Lower leg skin (tissue), 3 donors: ENCODE measurements around the gene RARA.

Source experiments
- CTCF ChIP-seq, 3 donors: fragments of 450-650 bp; IDR thresholded peaks; one replicate each; pipeline ENCODE4 v1.5.1; 2016; ENCODE audit warnings: antibody characterized with exemption in 3 of 3, mild to moderate bottlenecking in 3 of 3, moderate library complexity in 2 of 3
- POLR2A ChIP-seq, 2 donors: fragments of 450-650 bp; IDR thresholded peaks; one replicate each; pipeline ENCODE4 v1.6.1; 2016 to 2017; ENCODE audit warnings: antibody characterized with exemption in 2 of 2, mild to moderate bottlenecking in 1 of 2, moderate library complexity in 1 of 2

- TF ChIP-seq CTCF (IDR thresholded peaks at IDR 0.05) (no peak), POLR2A (IDR thresholded peaks at IDR 0.05) (no peak)
Observed at GRCh38 chr17:40360091-40360490, 51.1 kb downstream of the RARA start.
